HEK293 (cell line): Measurements from ENCODE around the gene MYO1D.

Experiments used
- CTCF ChIA-PET: fragments of 350-600 bp; formaldehyde crosslinking; extraction: SDS; loops from one replicate; lab custom pipeline; 2021; ENCODE audit warnings: antibody characterized with exemption; lab: Yijun Ruan, JAX
- POLR2A ChIA-PET: fragments of 300-600 bp; formaldehyde crosslinking; extraction: SDS; loops from one replicate; lab custom pipeline; 2020; ENCODE audit warnings: antibody characterized with exemption, inconsistent platforms; lab: Yijun Ruan, JAX
- H3K27ac ChIP-seq: fragments of 200-500 bp; sonication (Bioruptor generic); 2 replicates; pipeline ENCODE4 v1.5.1; 2014; ENCODE audit warnings: low read depth, low read length, control low read depth, inconsistent platforms; ENCODE audit errors: extremely low read depth
- H3K36me3 ChIP-seq, 2 experiments: fragments of 200-500 bp in 1 of 2; sonication (Bioruptor generic) in 1 of 2; 1 replicate in 1 of 2; 2 replicates in 1 of 2; pipeline ENCODE4 v1.5.1; 2014 to 2017; ENCODE audit warnings: inconsistent platforms in 2 of 2, low read length in 2 of 2; ENCODE audit not compliant: control insufficient read depth in 2 of 2, insufficient read depth in 1 of 2
- H3K4me1 ChIP-seq: fragments of 200-500 bp; sonication (Bioruptor generic); 2 replicates; pipeline ENCODE4 v1.5.1; 2014; ENCODE audit warnings: mild to moderate bottlenecking, low read length, inconsistent platforms; ENCODE audit not compliant: control insufficient read depth, insufficient read depth
- H3K4me3 ChIP-seq: 2 replicates; pipeline ENCODE4 v1.5.1; 2011; ENCODE audit warnings: low read depth, mild to moderate bottlenecking, control low read depth, low read length, moderate library complexity
- H3K9me3 ChIP-seq: fragments of 200-500 bp; sonication (Bioruptor generic); 2 replicates; pipeline ENCODE4 v1.5.1; 2014; ENCODE audit warnings: low read depth, low read length, inconsistent platforms; ENCODE audit not compliant: control insufficient read depth, insufficient read depth
- FEZF1 ChIP-seq: fragments of 450-650 bp; formaldehyde crosslinking; IDR thresholded peaks from 2 replicates; pipeline ENCODE4 v1.5.1; 2016; ENCODE audit warnings: missing biosample characterization, missing genetic modification characterization
- GFI1B ChIP-seq: fragments of 450-650 bp; formaldehyde crosslinking; IDR thresholded peaks from 2 replicates; pipeline ENCODE4 v1.5.1; 2016; ENCODE audit warnings: missing biosample characterization, missing genetic modification characterization
- KLF8 ChIP-seq: fragments of 450-650 bp; formaldehyde crosslinking; IDR thresholded peaks from 2 replicates; pipeline ENCODE4 v1.5.1; 2016; ENCODE audit warnings: missing biosample characterization, missing genetic modification characterization
- SETDB1 ChIP-seq: IDR thresholded peaks from one replicate; pipeline ENCODE4 v1.6.1; 2017; ENCODE audit warnings: mild to moderate bottlenecking, low read length, moderate library complexity, mixed read lengths; ENCODE audit not compliant: insufficient read length
- SP7 ChIP-seq: fragments of 450-650 bp; formaldehyde crosslinking; IDR thresholded peaks from 2 replicates; pipeline ENCODE4 v1.5.1; 2016; ENCODE audit warnings: missing biosample characterization, missing genetic modification characterization
- ZFP69B ChIP-seq: fragments of 450-650 bp; formaldehyde crosslinking; IDR thresholded peaks from 2 replicates; pipeline ENCODE4 v1.5.1; 2016; ENCODE audit warnings: missing biosample characterization, missing genetic modification characterization
- ZNF112 ChIP-seq: fragments of 450-650 bp; formaldehyde crosslinking; IDR thresholded peaks from 2 replicates; pipeline ENCODE4 v1.5.0; 2017; ENCODE audit warnings: missing biosample characterization, missing genetic modification characterization
- ZNF132 ChIP-seq: fragments of 450-650 bp; formaldehyde crosslinking; IDR thresholded peaks from 2 replicates; pipeline ENCODE4 v1.5.1; 2017; ENCODE audit warnings: missing biosample characterization, missing genetic modification characterization, borderline replicate concordance
- ZNF16 ChIP-seq: fragments of 450-650 bp; formaldehyde crosslinking; IDR thresholded peaks from 2 replicates; pipeline ENCODE4 v1.5.1; 2016; ENCODE audit warnings: low read depth, missing biosample characterization, missing genetic modification characterization
- ZNF214 ChIP-seq: fragments of 450-650 bp; formaldehyde crosslinking; IDR thresholded peaks from 2 replicates; pipeline ENCODE4 v1.5.1; 2017; ENCODE audit warnings: missing biosample characterization, mild to moderate bottlenecking, missing genetic modification characterization, borderline replicate concordance
- ZNF324 ChIP-seq: fragments of 450-650 bp; formaldehyde crosslinking; IDR thresholded peaks from 2 replicates; pipeline ENCODE4 v1.5.1; 2016; ENCODE audit warnings: missing biosample characterization, missing genetic modification characterization
- ZNF513 ChIP-seq: fragments of 450-650 bp; IDR thresholded peaks from 2 replicates; pipeline ENCODE4 v1.5.1; 2018; ENCODE audit warnings: missing biosample characterization, missing genetic modification characterization
- ZNF518A ChIP-seq: fragments of 450-650 bp; formaldehyde crosslinking; conservative IDR thresholded peaks from 2 replicates; pipeline ENCODE4 v1.5.1; 2016; ENCODE audit warnings: low read depth, missing biosample characterization, missing genetic modification characterization
- ZNF530 ChIP-seq: fragments of 450-650 bp; formaldehyde crosslinking; IDR thresholded peaks from 2 replicates; pipeline ENCODE4 v1.5.1; 2016; ENCODE audit warnings: low read depth, missing biosample characterization, missing genetic modification characterization
- ZNF555 ChIP-seq: fragments of 450-650 bp; formaldehyde crosslinking; conservative IDR thresholded peaks from 2 replicates; pipeline ENCODE4 v1.5.1; 2017; ENCODE audit warnings: missing biosample characterization, mild to moderate bottlenecking, missing genetic modification characterization, inconsistent platforms
- ZNF707 ChIP-seq: fragments of 450-650 bp; formaldehyde crosslinking; IDR thresholded peaks from 2 replicates; pipeline ENCODE4 v1.5.1; 2016; ENCODE audit warnings: missing biosample characterization, missing genetic modification characterization
- TF ChIP-seq, protein P1 (sequence below): fragments of 450-650 bp; formaldehyde crosslinking; IDR thresholded peaks from 2 replicates; pipeline ENCODE4 v1.5.1; 2017; ENCODE audit warnings: missing biosample characterization, missing genetic modification characterization
- TF ChIP-seq, protein P2 (sequence below): fragments of 450-650 bp; formaldehyde crosslinking; IDR thresholded peaks from 2 replicates; pipeline ENCODE4 v1.5.1; 2017; ENCODE audit warnings: missing biosample characterization, missing genetic modification characterization
- TF ChIP-seq, protein P3 (sequence below): fragments of 450-650 bp; formaldehyde crosslinking; IDR thresholded peaks from 2 replicates; pipeline ENCODE4 v1.5.1; 2016; ENCODE audit warnings: missing biosample characterization, missing genetic modification characterization

The MYO1D gene

DNA sequence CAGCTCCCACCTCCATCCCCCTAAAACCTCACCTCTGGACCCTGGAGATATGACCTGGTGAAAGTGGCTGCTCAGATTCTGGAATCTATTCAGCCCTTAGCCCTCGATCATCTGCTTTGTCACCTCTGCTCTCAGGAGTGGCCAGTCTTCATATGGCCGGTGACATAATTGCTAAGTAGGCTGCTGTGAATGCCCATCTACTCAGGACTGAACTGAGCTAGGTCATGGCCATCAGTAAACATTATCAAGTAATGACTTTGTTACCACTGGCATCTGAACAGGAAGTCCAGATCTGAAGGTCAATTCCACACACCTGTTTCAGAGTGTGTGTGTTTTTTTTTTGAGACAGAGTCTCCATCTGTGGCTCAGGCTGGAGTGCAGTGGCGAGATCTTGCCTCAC lies 311.5 kb downstream of the MYO1D start:
- H3K4me1 ChIP-seq, result no peaks in the 10 kb centered on the region
- CTCF ChIA-PET, result interaction anchor here (0.7 to 1.2 kb wide), 3 partner anchors 25 to 304 kb away, joined by 3 to 5 read pairs (median 4); no protein-coding TSS in a partner anchor
- H3K4me3 ChIP-seq, result no peak overlapping the region
- H3K9me3 ChIP-seq, result no peaks in the 10 kb centered on the region
- POLR2A ChIA-PET, result no interaction called here
- TF ChIP-seq ZNF132 (tag by site-specific recombination) (no peak), KLF8 (tag by site-specific recombination) (no peak), ZNF513 (no peak)
- TF ChIP-seq, protein P1, sequence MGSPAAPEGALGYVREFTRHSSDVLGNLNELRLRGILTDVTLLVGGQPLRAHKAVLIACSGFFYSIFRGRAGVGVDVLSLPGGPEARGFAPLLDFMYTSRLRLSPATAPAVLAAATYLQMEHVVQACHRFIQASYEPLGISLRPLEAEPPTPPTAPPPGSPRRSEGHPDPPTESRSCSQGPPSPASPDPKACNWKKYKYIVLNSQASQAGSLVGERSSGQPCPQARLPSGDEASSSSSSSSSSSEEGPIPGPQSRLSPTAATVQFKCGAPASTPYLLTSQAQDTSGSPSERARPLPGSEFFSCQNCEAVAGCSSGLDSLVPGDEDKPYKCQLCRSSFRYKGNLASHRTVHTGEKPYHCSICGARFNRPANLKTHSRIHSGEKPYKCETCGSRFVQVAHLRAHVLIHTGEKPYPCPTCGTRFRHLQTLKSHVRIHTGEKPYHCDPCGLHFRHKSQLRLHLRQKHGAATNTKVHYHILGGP (tag by site-specific recombination), result no peak
- TF ChIP-seq, all 188 proteins: peak for 0
- Histone ChIP-seq H3K36me3 (peaks cover 0 to 4% of the 10 kb centered on the region in 2 experiments; a peak in 1 of 3 replicates), H3K27ac (no peak overlapping the region)

DNA sequence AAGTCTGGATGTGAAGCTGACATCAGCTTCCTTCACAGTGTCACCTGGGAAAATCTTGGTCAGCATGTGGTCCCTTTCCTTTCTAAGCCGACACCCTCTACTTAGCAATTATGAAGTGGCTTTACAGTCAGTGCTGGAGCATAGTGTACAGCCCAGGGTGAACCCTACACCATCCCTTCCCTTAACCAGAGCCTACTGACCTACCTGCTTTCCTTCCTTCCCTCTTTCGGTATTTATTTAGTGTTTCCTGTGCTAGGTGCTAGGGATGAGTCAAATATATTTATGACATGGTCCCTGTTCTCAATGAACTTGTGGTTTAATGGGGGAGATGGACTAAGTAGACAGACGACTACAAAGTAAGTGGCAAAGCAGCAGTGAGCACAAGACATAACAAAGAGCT lies 312.6 kb downstream of the MYO1D start:
- no peak overlapping the region for H3K4me3 ChIP-seq
- TF ChIP-seq, protein P2, sequence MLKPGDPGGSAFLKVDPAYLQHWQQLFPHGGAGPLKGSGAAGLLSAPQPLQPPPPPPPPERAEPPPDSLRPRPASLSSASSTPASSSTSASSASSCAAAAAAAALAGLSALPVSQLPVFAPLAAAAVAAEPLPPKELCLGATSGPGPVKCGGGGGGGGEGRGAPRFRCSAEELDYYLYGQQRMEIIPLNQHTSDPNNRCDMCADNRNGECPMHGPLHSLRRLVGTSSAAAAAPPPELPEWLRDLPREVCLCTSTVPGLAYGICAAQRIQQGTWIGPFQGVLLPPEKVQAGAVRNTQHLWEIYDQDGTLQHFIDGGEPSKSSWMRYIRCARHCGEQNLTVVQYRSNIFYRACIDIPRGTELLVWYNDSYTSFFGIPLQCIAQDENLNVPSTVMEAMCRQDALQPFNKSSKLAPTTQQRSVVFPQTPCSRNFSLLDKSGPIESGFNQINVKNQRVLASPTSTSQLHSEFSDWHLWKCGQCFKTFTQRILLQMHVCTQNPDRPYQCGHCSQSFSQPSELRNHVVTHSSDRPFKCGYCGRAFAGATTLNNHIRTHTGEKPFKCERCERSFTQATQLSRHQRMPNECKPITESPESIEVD (tag by site-specific recombination), result no peak
- TF ChIP-seq SETDB1 (no peak), ZNF16 (no peak), ZNF513 (no peak), ZNF112 (no peak), ZNF214 (tag by site-specific recombination) (no peak), ZNF518A (no peak), FEZF1 (tag by site-specific recombination) (no peak), SP7 (tag by site-specific recombination) (no peak), ZNF324 (no peak), ZFP69B (tag by site-specific recombination) (no peak), GFI1B (tag by site-specific recombination) (no peak), ZNF530 (tag by site-specific recombination) (no peak), ZNF707 (tag by site-specific recombination) (no peak), ZNF555 (tag by site-specific recombination) (no peak)
- TF ChIP-seq, protein P3, sequence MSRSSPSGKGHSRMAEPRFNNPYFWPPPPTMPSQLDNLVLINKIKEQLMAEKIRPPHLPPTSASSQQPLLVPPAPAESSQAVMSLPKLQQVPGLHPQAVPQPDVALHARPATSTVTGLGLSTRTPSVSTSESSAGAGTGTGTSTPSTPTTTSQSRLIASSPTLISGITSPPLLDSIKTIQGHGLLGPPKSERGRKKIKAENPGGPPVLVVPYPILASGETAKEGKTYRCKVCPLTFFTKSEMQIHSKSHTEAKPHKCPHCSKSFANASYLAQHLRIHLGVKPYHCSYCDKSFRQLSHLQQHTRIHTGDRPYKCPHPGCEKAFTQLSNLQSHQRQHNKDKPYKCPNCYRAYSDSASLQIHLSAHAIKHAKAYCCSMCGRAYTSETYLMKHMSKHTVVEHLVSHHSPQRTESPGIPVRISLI (tag by site-specific recombination), result no peak
- no peaks in the 10 kb centered on the region for H3K4me1 ChIP-seq
- H3K36me3 ChIP-seq, result peaks cover 0 to 4% of the 10 kb centered on the region in 2 experiments; a peak in 1 of 3 replicates
- POLR2A ChIA-PET, result no interaction called here
- CTCF ChIA-PET, result interaction anchor here (0.6 kb wide), 1 partner anchor 20 kb away, joined by 5 read pairs; no protein-coding TSS in a partner anchor
- no peak overlapping the region for H3K27ac ChIP-seq
- no peaks in the 10 kb centered on the region for H3K9me3 ChIP-seq
